K562 (cell line): ENCODE measurements around the gene ACKR2. TPM values are rescaled to one million over a fixed set of nuclear protein-coding genes. Genes with fewer than 3 reads are reported as not detected.

Experiments used
- CHCHD3 ChIP-seq: fragments of 250-450 bp; sonication (Bioruptor Pico); IDR thresholded peaks from 2 replicates; pipeline ENCODE4 v2.1.2; 2022; ENCODE audit warnings: mild to moderate bottlenecking
- CTBP1 ChIP-seq: fragments of 450-650 bp; IDR thresholded peaks from 2 replicates; pipeline ENCODE4 v1.6.1; 2016; ENCODE audit warnings: borderline replicate concordance
- GTF2E2 ChIP-seq: fragments of 200-800 bp; sonication (Bioruptor generic); IDR thresholded peaks from 2 replicates; pipeline ENCODE4 v1.6.1; 2016; ENCODE audit warnings: missing genetic modification characterization, missing compliant biosample characterization
- LARP7 ChIP-seq: fragments of 450-650 bp; IDR thresholded peaks from 2 replicates; pipeline ENCODE4 v1.6.1; 2016
- POLR2A ChIP-seq: fragments of 450-650 bp; conservative IDR thresholded peaks from 2 replicates; pipeline ENCODE4 v1.6.1; 2016
- SP1 ChIP-seq: sonication (generic); formaldehyde crosslinking; IDR thresholded peaks from 2 replicates; pipeline ENCODE4 v1.8.1; 2022; ENCODE audit warnings: mild to moderate bottlenecking, missing genetic modification reagents
- ZNF445 ChIP-seq: fragments of 250-450 bp; sonication (Bioruptor Pico); IDR thresholded peaks from 2 replicates; pipeline ENCODE4 v1.4.0; 2020; ENCODE audit warnings: low read depth, mild to moderate bottlenecking, moderate library complexity
- polyA plus RNA-seq, 8 experiments: library from polyadenylated mRNA; depleted of rRNA in 4 of 8; stranded (reverse) in 5 of 8; unstranded in 3 of 8; fragments of >200 nt; fragmentation: Nextera tagmentation in 2 of 8; fragmentation: Illumina TruSeq in 1 of 8; extraction: Ambion mirVana in 2 of 8; extraction: Trizol in 1 of 8; gene quantifications; 2 replicates each; pipeline versions ENCODE4 v1.2.1 to v1.2.3, GENCODE V29; 2011 to 2014; ENCODE audit warnings: inconsistent platforms in 1 of 8, missing spikeins in 1 of 8
- total RNA-seq, 7 experiments: library from RNA; depleted of rRNA in 6 of 7; stranded (reverse); fragments of >200 nt in 6 of 7; fragmentation: Illumina TruSeq in 2 of 7; extraction: Trizol in 2 of 7; gene quantifications; 2 replicates each; pipeline versions ENCODE4 v1.2.1 to v1.2.3, GENCODE V29; 2011 to 2021; ENCODE audit warnings: low replicate concordance in 1 of 7
- TF ChIP-seq, protein P1 (sequence below): fragments of 450-650 bp; IDR thresholded peaks from 2 replicates; pipeline ENCODE4 v1.6.1; 2018; ENCODE audit not compliant: partially characterized antibody
- TF ChIP-seq, protein P2 (sequence below): sonication (generic); formaldehyde crosslinking; IDR thresholded peaks from 2 replicates; pipeline ENCODE4 v1.8.0; 2023; ENCODE audit warnings: missing genetic modification reagents, mild to moderate bottlenecking, borderline replicate concordance
- TF ChIP-seq, protein P3 (sequence below): fragments of 450-650 bp; IDR thresholded peaks from 2 replicates; pipeline ENCODE4 v1.7.0; 2016; ENCODE audit warnings: borderline replicate concordance
- TF ChIP-seq, protein P4 (sequence below): fragments of 250-450 bp; sonication (Bioruptor Pico); IDR thresholded peaks from 2 replicates; pipeline ENCODE4 v1.8.0; 2022; ENCODE audit warnings: inconsistent platforms, mild to moderate bottlenecking, moderate library complexity, borderline replicate concordance

ACKR2 gene
- total and polyA plus RNA-seq, 9 of the 15 experiments (the other 6 are each of a cell fraction or from before 2014, with no cell fraction given): 0.03 to 0.69 (median 0.25) TPM; not detected in 1

DNA sequence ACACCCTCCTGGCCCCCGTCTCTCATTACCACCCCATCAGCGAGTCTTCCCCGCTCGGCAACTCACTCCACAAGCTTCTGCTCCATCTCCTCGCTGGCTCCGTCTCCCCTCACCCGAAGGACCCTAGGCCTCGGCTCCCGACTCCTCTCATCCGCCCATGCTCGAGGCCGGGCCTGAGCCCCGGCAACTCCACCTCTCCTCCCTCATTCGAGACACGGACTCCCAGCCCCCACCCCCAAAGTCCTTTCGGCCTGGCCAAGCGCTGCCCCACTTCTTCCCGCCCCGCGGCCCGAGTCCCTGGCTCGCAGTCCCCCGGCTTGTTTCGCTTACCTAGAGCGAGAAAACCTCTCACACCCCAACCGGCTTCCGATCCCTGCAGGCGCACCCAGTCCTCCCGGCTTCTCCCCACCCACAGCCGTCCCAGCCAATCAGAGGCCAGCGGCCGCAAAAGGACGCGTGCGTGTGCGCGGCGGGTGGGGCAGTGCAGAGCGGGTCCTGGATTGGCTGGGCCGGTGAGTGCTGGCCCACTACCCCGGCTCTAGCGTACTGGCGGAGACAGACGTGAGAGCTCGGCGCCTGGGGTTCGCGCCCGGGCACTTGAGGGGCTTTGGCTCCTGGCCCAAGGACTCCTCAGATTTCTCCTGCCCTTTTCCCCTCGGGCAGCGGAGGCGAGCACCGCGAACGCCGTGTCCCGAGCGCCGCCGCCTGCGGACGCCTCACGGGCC lies 5.0 kb upstream of the ACKR2 start, which contains the start of gene HIGD1A (continued):
- TF ChIP-seq ZNF445 (CRISPR knock-in tag): 0 out of 2 replicates have a peak, but pooled peaks have one; percentile 26
- TF ChIP-seq, protein P1, sequence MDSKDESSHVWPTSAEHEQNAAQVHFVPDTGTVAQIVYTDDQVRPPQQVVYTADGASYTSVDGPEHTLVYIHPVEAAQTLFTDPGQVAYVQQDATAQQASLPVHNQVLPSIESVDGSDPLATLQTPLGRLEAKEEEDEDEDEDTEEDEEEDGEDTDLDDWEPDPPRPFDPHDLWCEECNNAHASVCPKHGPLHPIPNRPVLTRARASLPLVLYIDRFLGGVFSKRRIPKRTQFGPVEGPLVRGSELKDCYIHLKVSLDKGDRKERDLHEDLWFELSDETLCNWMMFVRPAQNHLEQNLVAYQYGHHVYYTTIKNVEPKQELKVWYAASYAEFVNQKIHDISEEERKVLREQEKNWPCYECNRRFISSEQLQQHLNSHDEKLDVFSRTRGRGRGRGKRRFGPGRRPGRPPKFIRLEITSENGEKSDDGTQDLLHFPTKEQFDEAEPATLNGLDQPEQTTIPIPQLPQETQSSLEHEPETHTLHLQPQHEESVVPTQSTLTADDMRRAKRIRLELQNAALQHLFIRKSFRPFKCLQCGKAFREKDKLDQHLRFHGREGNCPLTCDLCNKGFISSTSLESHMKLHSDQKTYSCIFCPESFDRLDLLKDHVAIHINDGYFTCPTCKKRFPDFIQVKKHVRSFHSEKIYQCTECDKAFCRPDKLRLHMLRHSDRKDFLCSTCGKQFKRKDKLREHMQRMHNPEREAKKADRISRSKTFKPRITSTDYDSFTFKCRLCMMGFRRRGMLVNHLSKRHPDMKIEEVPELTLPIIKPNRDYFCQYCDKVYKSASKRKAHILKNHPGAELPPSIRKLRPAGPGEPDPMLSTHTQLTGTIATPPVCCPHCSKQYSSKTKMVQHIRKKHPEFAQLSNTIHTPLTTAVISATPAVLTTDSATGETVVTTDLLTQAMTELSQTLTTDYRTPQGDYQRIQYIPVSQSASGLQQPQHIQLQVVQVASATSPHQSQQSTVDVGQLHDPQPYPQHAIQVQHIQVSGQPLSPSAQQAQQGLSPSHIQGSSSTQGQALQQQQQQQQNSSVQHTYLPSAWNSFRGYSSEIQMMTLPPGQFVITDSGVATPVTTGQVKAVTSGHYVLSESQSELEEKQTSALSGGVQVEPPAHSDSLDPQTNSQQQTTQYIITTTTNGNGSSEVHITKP: peak; percentile 89
- TF ChIP-seq, protein P2, sequence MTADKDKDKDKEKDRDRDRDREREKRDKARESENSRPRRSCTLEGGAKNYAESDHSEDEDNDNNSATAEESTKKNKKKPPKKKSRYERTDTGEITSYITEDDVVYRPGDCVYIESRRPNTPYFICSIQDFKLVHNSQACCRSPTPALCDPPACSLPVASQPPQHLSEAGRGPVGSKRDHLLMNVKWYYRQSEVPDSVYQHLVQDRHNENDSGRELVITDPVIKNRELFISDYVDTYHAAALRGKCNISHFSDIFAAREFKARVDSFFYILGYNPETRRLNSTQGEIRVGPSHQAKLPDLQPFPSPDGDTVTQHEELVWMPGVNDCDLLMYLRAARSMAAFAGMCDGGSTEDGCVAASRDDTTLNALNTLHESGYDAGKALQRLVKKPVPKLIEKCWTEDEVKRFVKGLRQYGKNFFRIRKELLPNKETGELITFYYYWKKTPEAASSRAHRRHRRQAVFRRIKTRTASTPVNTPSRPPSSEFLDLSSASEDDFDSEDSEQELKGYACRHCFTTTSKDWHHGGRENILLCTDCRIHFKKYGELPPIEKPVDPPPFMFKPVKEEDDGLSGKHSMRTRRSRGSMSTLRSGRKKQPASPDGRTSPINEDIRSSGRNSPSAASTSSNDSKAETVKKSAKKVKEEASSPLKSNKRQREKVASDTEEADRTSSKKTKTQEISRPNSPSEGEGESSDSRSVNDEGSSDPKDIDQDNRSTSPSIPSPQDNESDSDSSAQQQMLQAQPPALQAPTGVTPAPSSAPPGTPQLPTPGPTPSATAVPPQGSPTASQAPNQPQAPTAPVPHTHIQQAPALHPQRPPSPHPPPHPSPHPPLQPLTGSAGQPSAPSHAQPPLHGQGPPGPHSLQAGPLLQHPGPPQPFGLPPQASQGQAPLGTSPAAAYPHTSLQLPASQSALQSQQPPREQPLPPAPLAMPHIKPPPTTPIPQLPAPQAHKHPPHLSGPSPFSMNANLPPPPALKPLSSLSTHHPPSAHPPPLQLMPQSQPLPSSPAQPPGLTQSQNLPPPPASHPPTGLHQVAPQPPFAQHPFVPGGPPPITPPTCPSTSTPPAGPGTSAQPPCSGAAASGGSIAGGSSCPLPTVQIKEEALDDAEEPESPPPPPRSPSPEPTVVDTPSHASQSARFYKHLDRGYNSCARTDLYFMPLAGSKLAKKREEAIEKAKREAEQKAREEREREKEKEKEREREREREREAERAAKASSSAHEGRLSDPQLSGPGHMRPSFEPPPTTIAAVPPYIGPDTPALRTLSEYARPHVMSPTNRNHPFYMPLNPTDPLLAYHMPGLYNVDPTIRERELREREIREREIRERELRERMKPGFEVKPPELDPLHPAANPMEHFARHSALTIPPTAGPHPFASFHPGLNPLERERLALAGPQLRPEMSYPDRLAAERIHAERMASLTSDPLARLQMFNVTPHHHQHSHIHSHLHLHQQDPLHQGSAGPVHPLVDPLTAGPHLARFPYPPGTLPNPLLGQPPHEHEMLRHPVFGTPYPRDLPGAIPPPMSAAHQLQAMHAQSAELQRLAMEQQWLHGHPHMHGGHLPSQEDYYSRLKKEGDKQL: 0 out of 2 replicates have a peak, but pooled peaks have one; percentile 79
- TF ChIP-seq, protein P3, sequence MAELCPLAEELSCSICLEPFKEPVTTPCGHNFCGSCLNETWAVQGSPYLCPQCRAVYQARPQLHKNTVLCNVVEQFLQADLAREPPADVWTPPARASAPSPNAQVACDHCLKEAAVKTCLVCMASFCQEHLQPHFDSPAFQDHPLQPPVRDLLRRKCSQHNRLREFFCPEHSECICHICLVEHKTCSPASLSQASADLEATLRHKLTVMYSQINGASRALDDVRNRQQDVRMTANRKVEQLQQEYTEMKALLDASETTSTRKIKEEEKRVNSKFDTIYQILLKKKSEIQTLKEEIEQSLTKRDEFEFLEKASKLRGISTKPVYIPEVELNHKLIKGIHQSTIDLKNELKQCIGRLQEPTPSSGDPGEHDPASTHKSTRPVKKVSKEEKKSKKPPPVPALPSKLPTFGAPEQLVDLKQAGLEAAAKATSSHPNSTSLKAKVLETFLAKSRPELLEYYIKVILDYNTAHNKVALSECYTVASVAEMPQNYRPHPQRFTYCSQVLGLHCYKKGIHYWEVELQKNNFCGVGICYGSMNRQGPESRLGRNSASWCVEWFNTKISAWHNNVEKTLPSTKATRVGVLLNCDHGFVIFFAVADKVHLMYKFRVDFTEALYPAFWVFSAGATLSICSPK: no peak; the same call in 1 of the 2 replicates
- TF ChIP-seq SP1 (CRISPR knock-in tag): peak; percentile 65
- TF ChIP-seq GTF2E2: 0 out of 2 replicates have a peak, but pooled peaks have one; percentile 18
- TF ChIP-seq, protein P4, sequence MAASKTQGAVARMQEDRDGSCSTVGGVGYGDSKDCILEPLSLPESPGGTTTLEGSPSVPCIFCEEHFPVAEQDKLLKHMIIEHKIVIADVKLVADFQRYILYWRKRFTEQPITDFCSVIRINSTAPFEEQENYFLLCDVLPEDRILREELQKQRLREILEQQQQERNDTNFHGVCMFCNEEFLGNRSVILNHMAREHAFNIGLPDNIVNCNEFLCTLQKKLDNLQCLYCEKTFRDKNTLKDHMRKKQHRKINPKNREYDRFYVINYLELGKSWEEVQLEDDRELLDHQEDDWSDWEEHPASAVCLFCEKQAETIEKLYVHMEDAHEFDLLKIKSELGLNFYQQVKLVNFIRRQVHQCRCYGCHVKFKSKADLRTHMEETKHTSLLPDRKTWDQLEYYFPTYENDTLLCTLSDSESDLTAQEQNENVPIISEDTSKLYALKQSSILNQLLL: 0 out of 2 replicates have a peak, but pooled peaks have one; percentile 15
- peak; percentile 68 for TF ChIP-seq CTBP1
- TF ChIP-seq POLR2A: peak; percentile 96
- TF ChIP-seq LARP7: peak; percentile 75; the same call in 1 of the 2 replicates
- peak; percentile 69; the same call in 1 of the 2 replicates for TF ChIP-seq CHCHD3
